C4-2B (cell line): ENCODE results near the gene SFTPB.

Experiments
- ZFX ChIP-seq: fragments of 450-650 bp; IDR thresholded peaks from 2 replicates; pipeline ENCODE4 v1.6.1; 2017
- TF ChIP-seq, protein P1 (sequence below): fragments of 450-650 bp; conservative IDR thresholded peaks from 2 replicates; pipeline ENCODE4 v1.5.1; 2017; ENCODE audit warnings: mild to moderate bottlenecking

DNA sequence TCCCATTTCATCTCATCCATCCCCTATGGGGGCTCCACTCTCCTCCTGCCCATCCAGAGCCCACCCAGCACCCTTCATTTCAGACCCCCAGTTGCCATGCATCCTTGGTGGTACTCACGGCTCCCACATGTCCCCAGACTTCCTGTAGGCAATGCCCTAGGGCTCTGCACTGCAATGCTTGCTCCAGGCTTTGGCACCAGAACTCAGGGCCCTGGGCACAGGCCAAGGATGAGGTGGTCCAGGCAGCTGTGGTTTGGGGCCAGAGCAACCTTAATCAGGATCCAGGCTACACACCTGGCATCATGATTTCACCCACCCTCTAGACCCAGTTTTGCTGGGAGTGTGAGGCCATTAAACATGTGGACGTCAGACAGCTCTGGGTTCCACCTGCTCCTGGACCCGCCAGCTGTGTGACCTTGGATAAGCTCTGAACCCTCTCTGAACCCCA, 414 bp downstream of the SFTPB start:
- TF ChIP-seq, protein P1, sequence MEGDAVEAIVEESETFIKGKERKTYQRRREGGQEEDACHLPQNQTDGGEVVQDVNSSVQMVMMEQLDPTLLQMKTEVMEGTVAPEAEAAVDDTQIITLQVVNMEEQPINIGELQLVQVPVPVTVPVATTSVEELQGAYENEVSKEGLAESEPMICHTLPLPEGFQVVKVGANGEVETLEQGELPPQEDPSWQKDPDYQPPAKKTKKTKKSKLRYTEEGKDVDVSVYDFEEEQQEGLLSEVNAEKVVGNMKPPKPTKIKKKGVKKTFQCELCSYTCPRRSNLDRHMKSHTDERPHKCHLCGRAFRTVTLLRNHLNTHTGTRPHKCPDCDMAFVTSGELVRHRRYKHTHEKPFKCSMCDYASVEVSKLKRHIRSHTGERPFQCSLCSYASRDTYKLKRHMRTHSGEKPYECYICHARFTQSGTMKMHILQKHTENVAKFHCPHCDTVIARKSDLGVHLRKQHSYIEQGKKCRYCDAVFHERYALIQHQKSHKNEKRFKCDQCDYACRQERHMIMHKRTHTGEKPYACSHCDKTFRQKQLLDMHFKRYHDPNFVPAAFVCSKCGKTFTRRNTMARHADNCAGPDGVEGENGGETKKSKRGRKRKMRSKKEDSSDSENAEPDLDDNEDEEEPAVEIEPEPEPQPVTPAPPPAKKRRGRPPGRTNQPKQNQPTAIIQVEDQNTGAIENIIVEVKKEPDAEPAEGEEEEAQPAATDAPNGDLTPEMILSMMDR: no peak
- TF ChIP-seq ZFX: no peak
